ENCODE results near the gene SAC3D1.

DNA sequence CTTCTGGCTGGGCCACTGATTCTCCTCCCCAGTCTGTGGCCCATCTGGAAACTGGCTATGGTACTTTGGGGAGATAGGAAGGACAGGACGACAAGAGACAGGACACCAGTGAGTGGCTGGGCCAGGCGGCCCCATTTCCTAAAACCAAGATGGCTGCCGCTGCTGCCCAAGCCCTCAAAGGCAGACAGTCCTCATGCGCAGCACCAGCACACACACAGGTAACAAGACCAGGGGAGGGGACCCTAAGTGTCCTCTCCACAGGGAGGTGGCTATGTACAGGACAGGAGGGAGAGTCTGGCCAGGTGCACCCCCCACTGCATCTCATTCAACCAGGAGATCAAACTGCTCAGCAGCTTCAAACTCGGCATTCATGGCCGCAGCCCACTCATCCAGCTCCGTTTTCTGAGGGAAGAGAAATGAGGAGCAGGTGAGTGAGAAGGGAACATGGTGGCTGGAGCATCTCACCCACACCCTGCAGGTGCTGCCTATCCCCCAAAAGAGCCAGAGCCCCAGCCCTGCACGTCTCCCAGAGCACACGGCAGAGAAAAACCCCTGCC is 37.9 kb downstream of the SAC3D1 start:
- TF ChIP-seq, protein P1, sequence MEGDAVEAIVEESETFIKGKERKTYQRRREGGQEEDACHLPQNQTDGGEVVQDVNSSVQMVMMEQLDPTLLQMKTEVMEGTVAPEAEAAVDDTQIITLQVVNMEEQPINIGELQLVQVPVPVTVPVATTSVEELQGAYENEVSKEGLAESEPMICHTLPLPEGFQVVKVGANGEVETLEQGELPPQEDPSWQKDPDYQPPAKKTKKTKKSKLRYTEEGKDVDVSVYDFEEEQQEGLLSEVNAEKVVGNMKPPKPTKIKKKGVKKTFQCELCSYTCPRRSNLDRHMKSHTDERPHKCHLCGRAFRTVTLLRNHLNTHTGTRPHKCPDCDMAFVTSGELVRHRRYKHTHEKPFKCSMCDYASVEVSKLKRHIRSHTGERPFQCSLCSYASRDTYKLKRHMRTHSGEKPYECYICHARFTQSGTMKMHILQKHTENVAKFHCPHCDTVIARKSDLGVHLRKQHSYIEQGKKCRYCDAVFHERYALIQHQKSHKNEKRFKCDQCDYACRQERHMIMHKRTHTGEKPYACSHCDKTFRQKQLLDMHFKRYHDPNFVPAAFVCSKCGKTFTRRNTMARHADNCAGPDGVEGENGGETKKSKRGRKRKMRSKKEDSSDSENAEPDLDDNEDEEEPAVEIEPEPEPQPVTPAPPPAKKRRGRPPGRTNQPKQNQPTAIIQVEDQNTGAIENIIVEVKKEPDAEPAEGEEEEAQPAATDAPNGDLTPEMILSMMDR (conservative IDR thresholded peaks at IDR 0.05), result no peak
- no peak for TF ChIP-seq EZH2 (IDR thresholded peaks at IDR 0.05; ENCODE audit: low read depth)

Measured in PC-9 (cell line).